Fibroblast of lung (primary cell): ENCODE measurements around the gene TSNAXIP1.

Source experiments
- EZH2 ChIP-seq: IDR thresholded peaks from 2 replicates; pipeline ENCODE4 v1.5.1; 2012; ENCODE audit warnings: low read length, control low read depth, mild to moderate bottlenecking; ENCODE audit errors: missing control alignments
- TF ChIP-seq, protein P1 (sequence below), 2 donors: IDR thresholded peaks in 1 of 2; conservative IDR thresholded peaks in 1 of 2; 1 replicate in 1 of 2; 2 replicates in 1 of 2; pipeline ENCODE4 v1.5.1; 2011 to 2012; ENCODE audit warnings: low read length in 2 of 2, control low read depth in 1 of 2, inconsistent platforms in 1 of 2, low read depth in 1 of 2, mild to moderate bottlenecking in 1 of 2

GRCh38 chr16:67779256-67780014 is 27.3 kb upstream of the TSNAXIP1 start:
- TF ChIP-seq, protein P1, sequence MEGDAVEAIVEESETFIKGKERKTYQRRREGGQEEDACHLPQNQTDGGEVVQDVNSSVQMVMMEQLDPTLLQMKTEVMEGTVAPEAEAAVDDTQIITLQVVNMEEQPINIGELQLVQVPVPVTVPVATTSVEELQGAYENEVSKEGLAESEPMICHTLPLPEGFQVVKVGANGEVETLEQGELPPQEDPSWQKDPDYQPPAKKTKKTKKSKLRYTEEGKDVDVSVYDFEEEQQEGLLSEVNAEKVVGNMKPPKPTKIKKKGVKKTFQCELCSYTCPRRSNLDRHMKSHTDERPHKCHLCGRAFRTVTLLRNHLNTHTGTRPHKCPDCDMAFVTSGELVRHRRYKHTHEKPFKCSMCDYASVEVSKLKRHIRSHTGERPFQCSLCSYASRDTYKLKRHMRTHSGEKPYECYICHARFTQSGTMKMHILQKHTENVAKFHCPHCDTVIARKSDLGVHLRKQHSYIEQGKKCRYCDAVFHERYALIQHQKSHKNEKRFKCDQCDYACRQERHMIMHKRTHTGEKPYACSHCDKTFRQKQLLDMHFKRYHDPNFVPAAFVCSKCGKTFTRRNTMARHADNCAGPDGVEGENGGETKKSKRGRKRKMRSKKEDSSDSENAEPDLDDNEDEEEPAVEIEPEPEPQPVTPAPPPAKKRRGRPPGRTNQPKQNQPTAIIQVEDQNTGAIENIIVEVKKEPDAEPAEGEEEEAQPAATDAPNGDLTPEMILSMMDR (conservative IDR thresholded peaks at IDR 0.05 in 1 of 2, IDR thresholded peaks at IDR 0.05 in 1 of 2; ENCODE audit: low read depth in 1 of 2, low read length in 2 of 2) = no peak
- TF ChIP-seq EZH2 = no peak
